Glomerular visceral epithelial cell (primary cell): ENCODE measurements around the gene ENTREP1.

ENCODE experiments used
- DNase-seq: peaks from one replicate; pipeline ENCODE4 v3.0.0-alpha.2; 2016; ENCODE audit errors: extremely low spot score

ENTREP1 gene

DNA sequence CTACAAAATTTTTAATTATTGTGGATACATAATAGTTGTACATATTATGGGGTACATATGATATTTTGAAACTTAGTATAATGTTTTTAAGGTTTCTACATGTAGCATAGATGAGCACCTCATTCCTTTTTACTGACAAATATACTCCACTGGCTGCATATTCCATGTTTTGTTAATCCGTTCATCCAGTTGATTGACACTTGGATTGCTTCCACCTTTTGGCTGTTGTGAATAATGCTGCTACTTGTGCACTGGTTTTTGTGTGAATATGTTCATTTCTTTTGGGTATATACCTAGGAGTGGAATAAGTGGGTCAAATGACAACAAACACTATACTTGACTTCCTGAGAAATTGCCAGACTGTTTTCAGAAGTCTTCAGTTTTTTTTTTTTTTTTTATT lies 2.8 kb upstream of the ENTREP1 start:
- DNase-seq = no peak

DNA sequence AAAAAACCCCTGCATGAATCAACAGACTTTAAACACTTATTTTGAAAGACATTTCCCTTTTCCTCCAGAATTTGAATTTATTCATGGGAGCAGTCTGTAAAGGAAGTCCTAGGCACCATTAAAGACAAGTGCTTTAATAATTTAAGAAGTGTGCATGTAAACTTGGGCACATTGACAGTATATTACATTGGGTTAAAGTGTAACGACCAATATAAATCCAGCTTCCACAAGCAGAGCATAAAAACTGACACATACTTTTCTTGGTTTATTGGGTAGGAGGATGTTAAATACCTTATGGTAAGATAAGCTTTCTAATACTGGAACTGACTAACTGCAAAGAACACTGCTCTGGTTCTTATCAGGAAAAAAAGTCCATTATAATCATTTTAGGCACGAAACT lies 1.2 kb upstream of the ENTREP1 start:
- no peak for DNase-seq

DNA sequence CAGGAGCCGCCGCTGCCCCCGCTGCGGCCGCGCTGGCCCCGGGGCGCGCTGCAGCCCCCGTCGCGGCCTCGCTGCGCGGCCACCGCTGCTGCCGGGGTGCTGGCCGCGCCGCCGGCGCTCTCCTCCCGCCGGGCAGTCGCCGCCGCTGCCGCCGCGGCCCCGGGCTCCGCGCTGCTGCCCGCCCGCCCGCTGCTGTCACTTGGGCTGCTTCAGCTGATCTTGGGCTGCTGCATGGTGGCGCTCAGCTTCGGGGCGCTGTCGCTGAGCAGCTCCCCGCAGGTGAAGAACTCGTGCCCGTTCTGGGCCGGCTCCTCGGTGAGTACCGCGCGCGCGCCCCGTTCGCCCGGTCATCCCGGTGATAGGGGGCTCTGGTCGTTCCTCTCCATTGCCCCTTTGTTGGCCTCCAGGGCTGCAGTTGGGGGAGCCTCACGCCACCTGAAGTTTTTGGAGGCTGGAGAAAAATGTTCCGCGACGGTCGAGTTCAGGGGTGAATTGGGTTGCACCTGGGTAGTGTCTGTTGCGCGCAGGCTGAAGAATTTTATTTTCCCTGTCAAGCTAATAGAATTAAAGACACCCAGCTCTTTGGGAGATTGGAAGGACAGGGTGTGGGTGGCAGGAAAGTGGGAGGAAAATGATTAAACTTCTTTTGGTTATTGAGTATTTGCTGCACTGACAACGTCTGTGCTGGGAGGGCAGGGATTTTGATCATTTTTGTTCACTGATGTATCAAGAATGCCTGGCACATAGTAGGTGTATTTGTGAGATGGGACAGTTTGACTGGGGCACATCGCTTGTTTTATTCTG lies 596 bp downstream of the ENTREP1 start:
- DNase-seq = peak; percentile 28

- no peak for DNase-seq
Measured at GRCh38 chr9:69326261-69326660, 1.2 kb downstream of the ENTREP1 start.

DNA sequence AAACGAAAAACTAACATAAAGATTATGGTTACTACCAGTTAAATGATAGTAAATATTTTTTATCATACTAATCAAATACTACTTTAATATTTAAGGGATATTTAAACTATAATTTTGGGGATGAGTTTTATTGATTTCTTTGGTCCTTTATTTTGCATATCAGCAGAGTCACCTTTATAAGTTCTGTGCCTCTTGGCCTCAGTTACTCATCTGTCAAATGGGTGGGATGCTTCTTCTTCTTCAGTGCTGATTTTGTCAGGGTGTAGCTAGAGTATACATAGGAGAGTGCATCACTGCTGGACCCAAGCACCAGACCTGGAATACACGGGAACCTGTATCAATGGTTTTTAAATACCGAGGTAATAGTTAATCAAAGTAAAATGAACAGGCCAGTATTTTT lies 5.6 kb downstream of the ENTREP1 start:
- no peak for DNase-seq

- DNase-seq = no peak
Measured at GRCh38 chr9:69331444-69331843, 6.4 kb downstream of the ENTREP1 start.

- no peak for DNase-seq
Measured at GRCh38 chr9:69332067-69332685, 7.2 kb downstream of the ENTREP1 start.

DNA sequence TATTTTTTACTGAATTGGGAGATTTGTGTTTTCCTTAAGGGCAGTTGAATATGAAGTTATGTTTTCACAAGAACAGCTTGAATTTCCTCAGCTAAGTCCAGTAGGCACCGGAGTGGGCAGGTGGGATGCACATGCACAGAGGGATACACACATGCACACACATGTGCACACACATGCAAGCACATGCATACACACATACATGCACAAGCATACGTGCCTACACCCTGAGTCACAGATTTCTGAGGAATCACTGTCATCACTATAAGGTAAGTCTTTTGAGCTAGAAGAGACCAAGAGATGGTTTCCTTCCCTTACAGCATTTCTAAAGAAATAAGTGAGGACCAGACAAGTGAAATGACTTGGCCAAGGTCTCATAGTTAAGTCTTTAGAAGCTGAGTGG lies 8.7 kb downstream of the ENTREP1 start:
- no peak for DNase-seq

- DNase-seq = no peak
Measured at GRCh38 chr9:69334317-69334716, 9.3 kb downstream of the ENTREP1 start.

DNA sequence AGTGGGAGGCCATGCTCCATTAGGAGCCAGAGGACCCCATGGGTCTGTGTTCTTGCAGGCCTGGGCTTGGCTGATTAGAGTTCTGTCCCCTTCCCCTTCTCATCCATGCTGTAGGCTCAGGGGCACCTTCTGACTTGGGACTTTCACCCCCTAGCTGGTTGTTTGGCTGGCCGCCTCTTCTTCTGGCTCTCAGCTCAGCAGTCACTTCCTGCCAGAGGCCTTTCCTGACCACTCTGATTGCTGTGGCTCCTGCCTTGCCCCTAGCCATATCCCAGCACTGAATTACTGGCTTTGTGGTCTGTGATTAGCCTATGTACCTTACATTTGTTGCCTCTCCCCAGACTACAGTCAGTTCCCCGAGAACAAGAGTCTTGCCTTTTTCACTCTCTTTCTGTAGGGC lies 14.6 kb downstream of the ENTREP1 start:
- no peak for DNase-seq

DNA sequence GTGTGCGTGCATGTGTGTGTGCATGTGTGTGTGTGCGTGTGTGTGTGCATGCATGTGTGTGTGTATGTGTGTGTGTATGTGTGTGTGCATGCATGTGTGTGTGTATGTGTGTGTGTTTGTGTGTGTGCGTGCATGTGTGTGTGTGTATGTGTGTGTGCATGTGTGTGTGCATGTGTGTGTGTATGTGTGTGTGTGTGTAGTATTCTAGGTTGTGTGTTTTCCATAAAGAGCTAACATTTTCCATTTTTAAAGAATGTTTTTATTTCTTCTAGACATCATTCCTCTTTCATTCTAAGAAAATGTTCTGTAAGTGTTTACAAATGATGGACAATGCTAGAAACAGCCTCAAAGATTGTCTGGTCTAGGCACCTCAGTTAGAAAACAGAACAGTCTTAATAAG lies 15.6 kb downstream of the ENTREP1 start:
- DNase-seq = no peak

DNA sequence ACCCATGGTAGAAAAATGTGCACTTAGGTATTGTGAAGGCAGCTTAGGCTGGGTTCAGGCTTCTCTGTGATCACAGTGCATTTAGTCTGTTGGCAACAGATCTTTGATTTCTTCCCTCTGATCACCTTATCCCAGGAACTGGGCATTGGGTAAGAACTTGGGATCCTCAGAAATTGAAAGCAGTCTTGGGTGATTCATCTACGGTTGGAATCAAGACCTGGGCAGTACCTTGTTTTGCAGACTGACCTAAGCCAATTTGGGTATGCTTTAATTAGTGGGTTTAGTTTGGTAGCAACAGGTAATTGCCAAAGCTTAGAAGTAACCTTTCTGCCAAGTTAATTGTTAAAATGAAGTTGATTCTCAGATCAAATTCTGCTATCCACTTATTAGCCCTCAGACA lies 17.8 kb downstream of the ENTREP1 start:
- no peak for DNase-seq

- DNase-seq = no peak
Measured at GRCh38 chr9:69344459-69344858, 19.4 kb downstream of the ENTREP1 start.

DNA sequence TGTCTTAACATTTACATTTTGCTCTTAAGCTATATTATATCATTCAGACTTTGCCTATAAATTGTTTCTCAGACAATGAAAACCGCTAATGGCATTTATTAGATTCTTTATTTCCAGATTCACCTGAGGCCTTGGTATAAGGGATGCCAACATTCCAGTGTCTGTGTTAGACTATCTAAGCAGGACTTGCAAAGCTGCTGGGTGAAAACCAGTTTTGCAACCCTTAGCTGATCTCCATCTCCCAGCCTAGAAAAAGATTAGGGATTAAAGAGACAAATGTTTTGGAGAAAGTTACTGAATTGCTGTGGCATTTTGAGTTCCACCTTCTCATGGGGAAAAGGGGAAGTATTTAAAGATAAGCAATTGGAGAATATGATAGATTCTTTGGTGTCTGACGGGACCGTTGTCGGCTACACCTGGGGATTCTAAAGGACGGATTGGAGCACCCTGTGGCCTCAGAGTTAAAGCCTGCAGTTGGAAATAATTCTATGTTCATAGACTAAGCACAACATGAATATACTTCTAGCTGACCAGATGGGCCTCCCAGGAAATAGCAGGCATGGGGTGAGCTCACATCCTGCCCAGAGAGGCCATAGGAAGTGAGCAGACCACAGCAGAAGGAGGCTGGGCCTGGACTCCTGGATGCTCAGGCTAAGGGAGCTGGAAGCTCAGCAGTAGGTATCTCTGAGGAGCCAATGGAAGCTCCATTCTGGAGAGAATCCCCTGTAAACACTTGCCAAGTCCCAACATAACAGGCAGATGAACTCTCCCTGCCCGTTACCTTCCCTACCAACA lies 21.8 kb downstream of the ENTREP1 start:
- peak; percentile 15 for DNase-seq

DNA sequence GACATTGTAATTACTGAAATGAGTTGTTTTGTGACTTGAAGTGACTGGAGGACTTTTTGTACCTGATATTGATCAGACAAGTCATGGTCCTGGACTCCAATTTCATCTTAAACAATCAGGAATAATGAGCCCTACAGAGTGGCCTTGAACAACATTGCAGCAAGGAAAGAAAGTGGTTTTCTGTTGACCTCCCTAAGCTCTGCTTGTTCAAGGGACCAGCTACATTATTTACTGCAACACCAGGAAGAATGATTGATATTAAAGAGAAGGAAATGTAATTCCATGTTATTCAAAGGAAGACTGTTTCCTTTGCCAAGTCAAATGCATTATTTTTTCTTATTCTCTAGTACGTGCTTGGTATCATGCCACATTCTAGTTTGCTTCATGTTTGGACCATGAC lies 22.6 kb downstream of the ENTREP1 start:
- no peak for DNase-seq

DNA sequence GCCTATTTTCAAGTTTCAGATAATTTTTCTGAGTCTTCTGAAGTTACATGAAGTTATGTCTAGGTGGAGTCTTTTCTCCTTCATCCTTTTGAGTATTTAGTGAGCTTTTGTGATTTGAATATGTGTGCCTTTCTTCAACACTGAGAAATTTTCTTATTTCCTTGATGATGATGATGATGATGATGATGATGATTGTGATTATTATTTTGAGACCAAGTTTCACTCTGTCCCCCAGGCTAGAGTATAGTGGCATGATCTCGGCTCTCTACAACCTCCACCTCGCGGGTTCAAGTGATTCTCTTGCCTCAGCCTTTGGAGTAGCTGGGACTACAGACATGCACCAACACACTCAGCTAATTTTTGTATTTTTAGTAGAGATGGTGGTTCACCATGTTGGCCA lies 26.2 kb downstream of the ENTREP1 start:
- DNase-seq = no peak

DNA sequence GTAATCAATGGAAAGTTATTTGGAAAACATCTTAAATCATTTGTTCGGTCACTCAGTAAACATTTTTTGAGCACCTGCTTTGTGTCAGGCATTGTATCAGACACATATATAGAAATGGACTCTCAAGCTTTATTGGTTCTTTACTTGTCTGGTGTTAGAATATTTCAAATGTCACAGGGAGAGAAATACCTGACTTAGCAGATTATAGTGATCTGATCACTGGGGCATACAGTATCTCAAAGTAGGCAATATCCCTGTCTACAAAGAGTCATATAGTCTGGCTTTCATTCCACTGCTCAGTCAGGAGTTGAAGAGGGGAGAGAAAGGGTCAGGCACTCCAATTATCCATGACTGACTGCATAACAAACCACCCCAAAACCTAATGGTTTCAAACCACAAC lies 30.2 kb downstream of the ENTREP1 start:
- DNase-seq = no peak

DNA sequence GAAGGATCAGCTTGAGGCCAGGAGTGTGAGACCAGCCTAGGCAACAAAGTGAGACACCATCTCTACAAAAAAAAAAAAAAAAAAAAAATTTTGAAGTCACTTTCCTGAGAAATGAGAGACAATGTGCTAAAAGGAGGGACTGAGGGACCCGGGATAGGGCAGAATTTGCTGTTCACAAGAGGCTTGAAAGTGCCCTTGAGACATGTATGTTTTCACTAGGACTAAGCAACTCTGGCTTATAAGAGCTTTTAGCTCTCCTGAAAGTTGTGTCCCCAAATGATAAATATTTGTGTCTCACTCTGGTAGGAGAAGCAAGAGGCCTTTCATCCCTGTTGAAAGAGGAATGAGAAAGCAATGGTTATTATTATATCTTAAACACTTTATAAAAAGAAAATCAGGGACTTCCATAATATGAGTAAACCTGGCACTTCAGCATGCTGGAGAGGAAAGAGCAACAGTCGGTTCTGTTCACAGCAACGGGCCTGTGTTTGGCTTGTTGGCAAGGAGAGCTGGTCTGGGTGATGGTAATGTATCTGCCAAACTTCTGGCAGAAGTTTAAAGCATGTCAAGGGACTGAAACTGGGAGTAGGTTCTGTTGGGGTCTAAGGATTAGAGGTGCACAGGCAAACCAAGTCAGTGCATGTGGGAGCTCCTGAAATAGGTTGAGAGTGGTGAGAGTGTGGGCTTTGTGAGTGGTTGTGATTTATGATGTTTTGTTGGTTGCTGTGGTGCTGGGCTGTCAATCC lies 32.2 kb downstream of the ENTREP1 start:
- no peak for DNase-seq

GRCh38 chr9:69357821-69358220 lies 32.8 kb downstream of the ENTREP1 start:
- no peak for DNase-seq

DNA sequence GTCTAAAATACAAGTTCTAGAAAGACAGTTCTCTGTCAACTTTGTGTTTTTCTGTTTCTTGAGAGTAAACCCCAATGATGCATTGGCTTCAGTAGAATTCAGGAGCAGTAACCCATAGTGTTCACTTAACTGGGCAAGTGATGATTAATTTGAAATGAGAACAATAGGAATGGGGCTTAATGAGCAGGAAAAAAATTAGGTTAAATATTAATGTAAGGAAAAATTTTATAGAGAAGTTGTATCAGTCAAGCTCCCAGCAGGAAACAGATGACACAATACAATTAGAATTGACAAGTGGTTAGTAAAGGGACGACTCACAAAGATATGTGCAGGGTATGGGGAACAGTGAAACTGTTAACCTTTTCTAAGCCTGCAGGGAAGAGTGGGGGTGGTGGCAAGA lies 38.2 kb downstream of the ENTREP1 start:
- peak; percentile 36 for DNase-seq

GRCh38 chr9:69364510-69365150 lies 39.6 kb downstream of the ENTREP1 start:
- DNase-seq = no peak

- DNase-seq = peak; percentile 56
Measured at GRCh38 chr9:69370430-69370829, 45.4 kb downstream of the ENTREP1 start.
